ENCODE results near the gene XPC.
"Not testable (repeated sequence)": the region's sequence is repeated elsewhere in the genome, so short reads cannot be mapped to it uniquely, and the experiment has no call there.

DNA sequence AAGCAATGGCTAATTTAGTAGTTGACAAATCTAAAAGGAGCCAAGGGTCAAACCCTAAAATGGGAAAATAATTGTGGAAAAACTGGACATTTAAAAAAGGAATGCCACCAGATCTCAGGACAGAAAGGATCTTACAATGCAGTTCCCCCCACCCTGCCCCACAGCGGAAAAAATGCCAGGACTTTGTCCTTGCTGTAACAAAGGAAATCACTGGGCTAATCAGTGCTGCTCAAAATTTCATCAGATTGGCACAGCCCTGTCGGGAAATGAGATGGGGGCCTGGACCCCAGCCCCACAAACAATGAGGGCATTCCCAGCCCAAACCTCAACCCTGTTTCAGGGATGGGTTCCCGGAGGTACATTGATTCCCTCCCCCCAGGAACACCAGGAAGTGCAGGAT, 48.0 kb upstream of the XPC start:
- not testable (repeated sequence) for TF ChIP-seq CTCF (IDR thresholded peaks at IDR 0.05; ENCODE audit: low read depth, low read length, missing input control); RAD21 (IDR thresholded peaks at IDR 0.05); SP1 (IDR thresholded peaks at IDR 0.05); FOXA2 (IDR thresholded peaks at IDR 0.05); NR2F2 (IDR thresholded peaks at IDR 0.05); ZBTB33 (IDR thresholded peaks at IDR 0.05); GABPA (IDR thresholded peaks at IDR 0.05 in 1 of 2, conservative IDR thresholded peaks at IDR 0.05 in 1 of 2)
